ENCODE results near the gene AXL.
"Not testable (repeated sequence)": the region's sequence is repeated elsewhere in the genome, so short reads cannot be mapped to it uniquely, and the experiment has no call there.

The AXL gene

DNA sequence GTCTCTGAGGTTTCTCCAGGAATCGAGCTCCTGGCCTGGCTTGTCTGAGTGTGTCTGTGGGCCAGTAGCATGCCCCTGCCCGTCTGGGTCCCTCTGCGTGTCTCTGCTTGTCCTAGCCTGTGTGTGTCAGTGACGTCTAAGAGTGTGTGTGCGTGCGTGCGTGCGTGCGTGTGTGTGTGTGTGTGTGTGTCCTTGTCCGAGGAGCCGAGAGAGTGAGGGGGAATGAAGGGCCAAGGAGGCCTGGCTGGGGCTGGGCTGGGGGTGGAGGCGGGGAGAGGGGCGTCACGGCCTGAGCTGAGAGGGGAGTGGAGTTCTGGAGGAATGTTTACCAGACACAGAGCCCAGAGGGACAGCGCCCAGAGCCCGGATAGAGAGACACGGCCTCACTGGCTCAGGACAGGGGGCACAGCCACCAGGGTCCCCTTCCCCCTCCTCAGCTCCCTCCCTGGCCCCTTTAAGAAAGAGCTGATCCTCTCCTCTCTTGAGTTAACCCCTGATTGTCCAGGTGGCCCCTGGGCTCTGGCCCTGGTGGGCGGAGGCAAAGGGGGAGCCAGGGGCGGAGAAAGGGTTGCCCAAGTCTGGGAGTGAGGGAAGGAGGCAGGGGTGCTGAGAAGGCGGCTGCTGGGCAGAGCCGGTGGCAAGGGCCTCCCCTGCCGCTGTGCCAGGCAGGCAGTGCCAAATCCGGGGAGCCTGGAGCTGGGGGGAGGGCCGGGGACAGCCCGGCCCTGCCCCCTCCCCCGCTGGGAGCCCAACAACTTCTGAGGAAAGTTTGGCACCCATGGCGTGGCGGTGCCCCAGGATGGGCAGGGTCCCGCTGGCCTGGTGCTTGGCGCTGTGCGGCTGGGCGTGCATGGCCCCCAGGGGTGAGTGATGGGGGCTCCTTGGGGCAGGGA, at the start of gene AXL:
Gene AXL, plus strand, starts transcription at position 609 of the 893 bp plus-strand sequence. Its CDS starts 170 bp downstream, at position 779.
- Histone ChIP-seq H3K27me3 (ENCODE audit: control insufficient read depth in 5 of 5, insufficient read depth in 4 of 5, low read length in 5 of 5) (no peaks in the 10 kb centered on the region), H3K36me3 (ENCODE audit: control insufficient read depth in 5 of 5, insufficient read depth in 5 of 5, low read length in 5 of 5) (peaks cover 0 to 13% (median 5%) of the 10 kb centered on the region in 5 donors), H3K9ac (ENCODE audit: low read length in 5 of 5) (peak within 1 kb of the TSS; percentile 62 to 89 (median 81)), H3K4me1 (ENCODE audit: control insufficient read depth in 5 of 5, insufficient read depth in 5 of 5, low read length in 5 of 5) (peaks cover 0 to 60% (median 37%) of the 10 kb centered on the region in 5 donors), H3K27ac (ENCODE audit: low read depth, low read length) (peak within 1 kb of the TSS; percentile 86), H3K4me3 (ENCODE audit: low read depth in 1 of 5, low read length in 5 of 5) (peak within 1 kb of the TSS; percentile 65 to 77 (median 72)), H3K9me3 (ENCODE audit: control insufficient read depth in 5 of 5, low read length in 5 of 5) (no peaks in the 10 kb centered on the region)

DNA sequence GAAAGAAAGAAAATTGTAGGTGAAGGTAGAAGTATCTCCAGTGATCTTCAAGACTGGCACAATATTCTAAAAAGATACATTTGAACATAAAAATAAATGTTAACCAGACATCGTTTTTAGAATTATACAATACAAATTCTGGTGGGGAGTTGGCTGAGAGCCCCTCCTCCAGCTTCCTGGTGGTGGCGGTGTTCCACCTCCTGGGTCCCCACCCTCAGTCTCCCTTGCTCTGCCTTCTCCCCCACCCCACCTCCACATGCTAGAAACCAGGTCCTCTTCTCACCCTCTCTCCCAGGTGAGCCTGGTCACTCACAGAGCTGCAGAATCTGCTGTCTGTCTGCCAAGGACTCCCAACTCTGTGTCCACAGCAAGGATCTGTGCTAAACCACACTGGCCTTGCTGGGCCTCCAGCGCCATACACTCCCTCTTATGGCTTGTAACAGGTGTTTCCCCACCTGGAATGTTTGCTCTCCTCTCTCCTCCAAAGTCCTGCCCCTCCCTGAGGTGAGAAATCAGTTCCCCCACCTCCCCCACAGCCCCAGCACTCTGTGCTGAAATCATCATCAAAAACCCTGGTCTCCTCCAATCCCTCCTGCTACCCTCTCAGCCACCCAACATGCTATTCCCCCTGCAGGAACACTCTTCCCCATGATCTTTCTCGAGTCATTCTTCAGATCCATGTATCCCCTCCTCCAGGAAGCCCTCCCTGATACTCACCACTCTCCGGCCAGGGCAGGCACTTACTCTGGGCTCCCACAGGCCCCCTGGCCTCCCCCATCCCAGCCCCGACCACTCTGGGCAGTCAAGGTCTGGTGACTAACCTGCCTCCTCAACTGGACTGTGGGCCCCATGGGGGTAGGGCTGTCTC, 46.5 kb upstream of the AXL start:
- Histone ChIP-seq H3K27ac (ENCODE audit: low read depth, low read length) (no peak overlapping the region), H3K9me3 (ENCODE audit: control insufficient read depth in 5 of 5, low read length in 5 of 5) (no peaks in the 10 kb centered on the region), H3K27me3 (ENCODE audit: control insufficient read depth in 5 of 5, insufficient read depth in 4 of 5, low read length in 5 of 5) (peaks cover 0 to 3% (median 0%) of the 10 kb centered on the region in 5 donors), H3K4me1 (ENCODE audit: control insufficient read depth in 5 of 5, insufficient read depth in 5 of 5, low read length in 5 of 5) (peaks cover 0 to 7% (median 2%) of the 10 kb centered on the region in 5 donors), H3K36me3 (ENCODE audit: control insufficient read depth in 5 of 5, insufficient read depth in 5 of 5, low read length in 5 of 5) (no peaks in the 10 kb centered on the region), H3K9ac (ENCODE audit: low read length in 5 of 5) (no peak overlapping the region), H3K4me3 (ENCODE audit: low read depth in 1 of 5, low read length in 5 of 5) (no peak overlapping the region)

DNA sequence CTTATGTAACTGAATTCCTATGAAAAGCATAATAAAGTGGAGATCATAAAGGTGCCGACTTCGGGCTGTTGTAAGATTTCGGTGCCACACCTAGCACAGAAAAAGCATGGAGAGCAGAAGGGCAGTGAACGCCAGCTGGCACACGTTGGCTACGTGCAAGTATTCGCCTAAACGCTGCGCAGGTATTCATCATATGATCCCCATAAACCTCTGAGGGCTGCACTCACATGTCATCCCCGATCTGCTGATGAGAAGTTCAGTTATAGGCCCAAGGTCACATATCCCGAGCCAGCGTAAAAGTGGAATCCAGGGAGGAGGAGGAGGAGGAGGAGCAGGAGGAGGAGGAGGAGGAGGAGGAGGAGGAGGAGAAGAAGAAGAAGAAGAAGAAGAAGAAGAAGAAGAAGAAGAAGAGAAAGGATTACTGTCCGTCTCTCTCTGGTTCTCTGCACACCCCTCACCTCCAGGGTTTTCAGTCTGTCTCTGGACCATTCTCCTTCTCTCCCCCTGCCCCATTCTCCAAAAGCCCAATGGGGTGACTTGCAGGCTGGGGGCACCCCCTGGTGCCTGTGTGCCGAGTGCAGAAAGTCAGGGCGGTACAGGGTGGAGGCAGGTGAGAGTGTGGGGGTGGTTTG, 44.6 kb upstream of the AXL start:
- peaks cover 0 to 3% (median 0%) of the 10 kb centered on the region in 5 donors for H3K27me3 ChIP-seq (ENCODE audit: control insufficient read depth in 5 of 5, insufficient read depth in 4 of 5, low read length in 5 of 5)
- no peaks in the 10 kb centered on the region for H3K9me3 ChIP-seq (ENCODE audit: control insufficient read depth in 5 of 5, low read length in 5 of 5)
- no peak overlapping the region for H3K27ac ChIP-seq (ENCODE audit: low read depth, low read length)
- peaks cover 0 to 7% (median 2%) of the 10 kb centered on the region in 5 donors for H3K4me1 ChIP-seq (ENCODE audit: control insufficient read depth in 5 of 5, insufficient read depth in 5 of 5, low read length in 5 of 5)
- no peaks in the 10 kb centered on the region for H3K36me3 ChIP-seq (ENCODE audit: control insufficient read depth in 5 of 5, insufficient read depth in 5 of 5, low read length in 5 of 5)
- no peak overlapping the region for H3K4me3 ChIP-seq (ENCODE audit: low read depth in 1 of 5, low read length in 5 of 5)
- no peak overlapping the region for H3K9ac ChIP-seq (ENCODE audit: low read length in 5 of 5)

DNA sequence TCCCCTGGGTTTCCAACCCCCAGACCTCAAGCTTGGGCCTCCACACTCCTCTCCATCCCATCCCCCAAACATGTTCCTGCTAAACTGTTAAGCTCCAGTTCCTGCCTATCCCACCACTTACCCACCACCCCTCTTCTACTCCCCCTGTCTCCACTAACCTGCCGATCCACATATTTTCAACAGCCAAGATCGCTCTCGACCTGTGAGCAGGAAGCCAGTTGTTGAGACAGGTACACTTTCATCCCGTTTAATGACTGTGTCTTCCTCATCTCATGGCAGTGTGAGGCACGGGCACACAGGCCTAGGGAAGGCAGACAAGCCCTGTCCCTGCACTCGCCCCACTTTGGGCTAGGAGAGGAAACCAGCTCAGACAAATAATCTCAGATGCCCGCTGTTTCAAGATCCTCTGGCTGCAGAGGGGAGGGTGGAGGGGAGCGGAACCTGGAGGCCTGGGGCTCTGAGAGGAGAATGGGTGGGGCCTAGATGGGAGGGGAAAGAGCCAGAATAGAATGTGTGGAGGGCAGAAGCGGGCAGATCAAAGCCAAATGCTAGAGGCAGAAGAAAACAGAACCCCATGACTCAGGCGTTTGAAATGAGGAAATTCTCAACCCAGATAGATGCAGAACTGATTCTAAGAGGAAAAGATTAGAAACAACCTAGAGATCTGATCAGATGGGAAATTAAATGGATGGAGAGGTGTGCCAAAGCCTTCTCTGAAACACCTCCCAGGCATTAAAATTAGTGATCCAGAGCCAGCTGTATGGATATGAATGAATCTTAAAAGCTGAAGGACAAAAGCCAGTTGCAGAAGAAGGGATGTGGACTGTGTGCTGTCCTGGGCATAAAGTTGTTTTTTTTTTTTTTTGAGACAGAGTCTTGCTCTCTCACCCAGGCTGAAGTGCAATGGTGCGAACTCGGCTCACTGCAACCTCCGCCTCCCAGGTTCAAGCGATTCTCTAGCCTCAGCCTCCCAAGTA, 42.9 kb upstream of the AXL start:
- Histone ChIP-seq H3K4me3 (ENCODE audit: low read depth in 1 of 5, low read length in 5 of 5) (peak overlapping the region in 2 of 5 donors; percentile 19 to 39), H3K9me3 (ENCODE audit: control insufficient read depth in 5 of 5, low read length in 5 of 5) (no peaks in the 10 kb centered on the region), H3K9ac (ENCODE audit: low read length in 5 of 5) (no peak overlapping the region), H3K27me3 (ENCODE audit: control insufficient read depth in 5 of 5, insufficient read depth in 4 of 5, low read length in 5 of 5) (peaks cover 0 to 3% (median 0%) of the 10 kb centered on the region in 5 donors), H3K4me1 (ENCODE audit: control insufficient read depth in 5 of 5, insufficient read depth in 5 of 5, low read length in 5 of 5) (peaks cover 0 to 7% (median 2%) of the 10 kb centered on the region in 5 donors), H3K27ac (ENCODE audit: low read depth, low read length) (no peak overlapping the region), H3K36me3 (ENCODE audit: control insufficient read depth in 5 of 5, insufficient read depth in 5 of 5, low read length in 5 of 5) (no peaks in the 10 kb centered on the region)

DNA sequence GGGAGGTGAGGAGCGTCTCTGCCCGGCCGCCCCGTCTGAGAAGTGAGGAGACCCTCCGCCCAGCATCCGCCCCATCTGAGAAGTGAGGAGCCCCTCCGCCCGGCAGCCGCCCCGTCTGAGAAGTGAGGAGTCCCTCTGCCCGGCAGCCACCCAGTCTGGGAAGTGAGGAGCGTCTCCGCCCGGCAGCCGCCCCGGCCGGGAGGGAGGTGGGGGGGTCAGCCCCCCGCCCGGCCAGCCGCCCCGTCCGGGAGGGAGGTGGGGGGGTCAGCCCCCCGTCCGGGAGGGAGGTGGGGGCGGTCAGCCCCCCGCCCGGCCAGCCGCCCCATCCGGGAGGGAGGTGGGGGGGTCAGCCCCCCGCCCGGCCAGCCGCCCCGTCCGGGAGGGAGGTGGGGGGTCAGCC, 38.9 kb upstream of the AXL start:
- not testable (repeated sequence) for H3K36me3 ChIP-seq (ENCODE audit: control insufficient read depth in 5 of 5, insufficient read depth in 5 of 5, low read length in 5 of 5); H3K4me3 ChIP-seq (ENCODE audit: low read depth in 1 of 5, low read length in 5 of 5); H3K9me3 ChIP-seq (ENCODE audit: control insufficient read depth in 5 of 5, low read length in 5 of 5); H3K9ac ChIP-seq (ENCODE audit: low read length in 5 of 5); H3K27ac ChIP-seq (ENCODE audit: low read depth, low read length); H3K27me3 ChIP-seq (ENCODE audit: control insufficient read depth in 5 of 5, insufficient read depth in 4 of 5, low read length in 5 of 5); H3K4me1 ChIP-seq (ENCODE audit: control insufficient read depth in 5 of 5, insufficient read depth in 5 of 5, low read length in 5 of 5)

DNA sequence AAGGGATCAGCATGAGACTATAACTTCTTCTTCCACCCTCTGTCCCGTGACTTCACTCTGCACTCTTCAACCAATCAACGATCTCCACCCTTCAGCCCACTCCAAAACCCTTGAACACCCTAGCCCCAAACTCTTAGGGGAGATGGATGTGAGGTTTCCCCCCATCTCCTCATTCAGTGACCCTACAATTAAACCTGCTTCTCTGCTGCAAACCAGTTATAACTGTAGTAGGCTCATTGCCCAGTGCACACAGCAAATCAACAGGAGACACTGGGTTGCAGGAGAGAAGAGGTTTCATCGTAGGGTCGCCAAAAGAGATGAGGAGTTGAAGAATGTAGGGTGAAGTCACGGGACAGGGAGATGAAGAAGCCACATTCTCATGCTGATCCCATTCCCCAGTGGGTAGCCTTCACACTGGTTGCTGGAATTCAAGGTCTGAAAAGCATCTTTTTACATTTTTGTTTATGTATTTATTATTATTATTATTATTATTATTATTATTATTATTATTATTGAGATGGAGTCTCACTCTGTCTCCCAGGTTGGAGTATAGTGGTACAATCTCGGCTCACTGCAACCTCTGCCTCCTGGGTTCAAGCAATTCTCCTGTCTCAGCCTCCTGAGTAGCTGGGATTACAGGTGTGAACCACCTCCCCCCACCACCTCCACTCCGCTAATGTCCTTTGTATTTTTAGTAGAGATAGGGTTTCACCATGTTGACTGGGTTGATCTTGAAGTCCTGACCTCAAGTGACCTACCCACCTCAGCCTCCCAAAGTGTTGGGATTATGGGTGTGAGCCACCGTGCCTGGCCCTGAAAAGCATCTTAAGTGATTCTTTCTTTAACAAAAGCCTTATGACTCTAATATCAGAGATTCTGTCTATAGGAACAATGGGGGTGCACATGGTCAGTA, 31.8 kb upstream of the AXL start:
- peaks cover 4 to 21% (median 6%) of the 10 kb centered on the region in 5 donors for H3K27me3 ChIP-seq (ENCODE audit: control insufficient read depth in 5 of 5, insufficient read depth in 4 of 5, low read length in 5 of 5)
- H3K9ac ChIP-seq (ENCODE audit: low read length in 5 of 5): no peak overlapping the region
- H3K36me3 ChIP-seq (ENCODE audit: control insufficient read depth in 5 of 5, insufficient read depth in 5 of 5, low read length in 5 of 5): no peaks in the 10 kb centered on the region
- H3K27ac ChIP-seq (ENCODE audit: low read depth, low read length): no peak overlapping the region
- no peaks in the 10 kb centered on the region for H3K9me3 ChIP-seq (ENCODE audit: control insufficient read depth in 5 of 5, low read length in 5 of 5)
- H3K4me1 ChIP-seq (ENCODE audit: control insufficient read depth in 5 of 5, insufficient read depth in 5 of 5, low read length in 5 of 5): peaks cover 0 to 8% (median 3%) of the 10 kb centered on the region in 5 donors
- no peak overlapping the region for H3K4me3 ChIP-seq (ENCODE audit: low read depth in 1 of 5, low read length in 5 of 5)

DNA sequence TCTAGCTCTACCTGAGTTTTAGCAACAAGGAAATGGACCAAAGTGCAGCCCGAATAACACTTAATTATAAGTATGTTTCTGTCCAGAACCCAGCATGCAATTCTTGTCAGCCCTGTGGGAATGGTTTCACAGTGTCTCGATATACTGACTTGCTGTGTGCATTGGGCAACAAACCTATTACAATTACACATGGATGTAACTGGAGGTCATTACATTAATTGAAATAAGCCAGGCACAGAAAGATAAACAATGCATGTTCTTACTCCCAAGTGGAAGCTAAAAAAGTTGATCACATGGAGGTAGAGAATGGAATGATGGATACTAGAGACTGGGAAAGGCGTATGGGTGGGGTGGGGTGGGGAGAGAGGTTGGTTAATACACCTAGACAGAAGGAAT, 31.1 kb upstream of the AXL start:
- peaks cover 10 to 27% (median 12%) of the 10 kb centered on the region in 5 donors for H3K27me3 ChIP-seq (ENCODE audit: control insufficient read depth in 5 of 5, insufficient read depth in 4 of 5, low read length in 5 of 5)
- no peaks in the 10 kb centered on the region for H3K36me3 ChIP-seq (ENCODE audit: control insufficient read depth in 5 of 5, insufficient read depth in 5 of 5, low read length in 5 of 5)
- no peaks in the 10 kb centered on the region for H3K9me3 ChIP-seq (ENCODE audit: control insufficient read depth in 5 of 5, low read length in 5 of 5)
- peaks cover 0 to 13% (median 8%) of the 10 kb centered on the region in 5 donors for H3K4me1 ChIP-seq (ENCODE audit: control insufficient read depth in 5 of 5, insufficient read depth in 5 of 5, low read length in 5 of 5)
- no peak overlapping the region for H3K9ac ChIP-seq (ENCODE audit: low read length in 5 of 5)
- no peak overlapping the region for H3K27ac ChIP-seq (ENCODE audit: low read depth, low read length)
- no peak overlapping the region for H3K4me3 ChIP-seq (ENCODE audit: low read depth in 1 of 5, low read length in 5 of 5)

DNA sequence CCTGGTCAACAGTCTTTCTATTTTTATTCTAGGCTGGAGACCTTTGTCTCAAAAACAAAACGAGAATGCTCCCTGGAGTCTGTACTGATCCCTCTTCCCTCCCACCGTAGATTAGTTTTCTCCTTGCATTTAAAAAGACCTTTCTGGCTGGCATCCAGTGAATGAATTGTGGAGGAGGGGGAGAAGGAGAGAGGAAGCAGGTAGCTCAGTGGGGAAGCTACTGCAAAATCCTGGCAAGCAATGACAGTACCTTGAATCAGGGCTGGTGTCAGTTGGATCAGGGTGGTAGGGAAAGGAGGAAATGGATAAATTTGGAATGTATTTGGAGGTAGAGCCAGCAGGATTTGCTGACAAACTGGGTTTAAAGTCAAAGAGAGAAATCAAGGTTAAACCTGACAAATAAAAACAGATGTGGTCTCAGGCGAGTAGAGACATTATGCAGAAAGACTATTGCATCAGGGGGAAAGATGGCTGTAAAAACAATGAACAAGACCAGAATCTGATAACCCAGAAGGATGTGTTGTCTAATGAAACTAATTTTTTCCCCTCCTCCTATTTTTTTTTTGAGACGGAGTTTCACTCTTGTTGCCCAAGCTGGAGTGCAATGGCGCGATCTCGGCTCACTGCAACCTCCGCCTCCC, 29.5 kb upstream of the AXL start:
- H3K27me3 ChIP-seq (ENCODE audit: control insufficient read depth in 5 of 5, insufficient read depth in 4 of 5, low read length in 5 of 5): peaks cover 16 to 37% (median 21%) of the 10 kb centered on the region in 5 donors
- no peak overlapping the region for H3K9ac ChIP-seq (ENCODE audit: low read length in 5 of 5)
- H3K9me3 ChIP-seq (ENCODE audit: control insufficient read depth in 5 of 5, low read length in 5 of 5): no peaks in the 10 kb centered on the region
- H3K4me3 ChIP-seq (ENCODE audit: low read depth in 1 of 5, low read length in 5 of 5): no peak overlapping the region
- peaks cover 0 to 23% (median 16%) of the 10 kb centered on the region in 5 donors for H3K4me1 ChIP-seq (ENCODE audit: control insufficient read depth in 5 of 5, insufficient read depth in 5 of 5, low read length in 5 of 5)
- H3K36me3 ChIP-seq (ENCODE audit: control insufficient read depth in 5 of 5, insufficient read depth in 5 of 5, low read length in 5 of 5): no peaks in the 10 kb centered on the region
- no peak overlapping the region for H3K27ac ChIP-seq (ENCODE audit: low read depth, low read length)
